ENCODE data around the gene PPARG.
A peak's percentile ranks its signal among the peaks of the same experiment; 100 is the strongest.

The PPARG gene

GRCh38 chr3:12400616-12401194 is 111.8 kb downstream of the PPARG start:
- H3K27ac ChIP-seq (ENCODE audit: poor library complexity, severe bottlenecking), result no peak overlapping the region
- peaks cover 4% of the 10 kb centered on the region for H3K4me1 ChIP-seq (ENCODE audit: insufficient read depth, poor library complexity, severe bottlenecking)
- no peaks in the 10 kb centered on the region for H3K9me3 ChIP-seq (ENCODE audit: severe bottlenecking)
- ATAC-seq (ENCODE audit: low read depth) (0 out of 3 replicates have a peak, but pooled peaks have one; percentile 56), DNase-seq (ENCODE audit: low spot score) (no peak)
- H3K4me3 ChIP-seq (ENCODE audit: severe bottlenecking), result no peak overlapping the region
- H3K27me3 ChIP-seq (ENCODE audit: insufficient read depth, poor library complexity, severe bottlenecking), result no peaks in the 10 kb centered on the region
- H3K36me3 ChIP-seq (ENCODE audit: low read depth), result no peaks in the 10 kb centered on the region
- TF ChIP-seq, protein P1, sequence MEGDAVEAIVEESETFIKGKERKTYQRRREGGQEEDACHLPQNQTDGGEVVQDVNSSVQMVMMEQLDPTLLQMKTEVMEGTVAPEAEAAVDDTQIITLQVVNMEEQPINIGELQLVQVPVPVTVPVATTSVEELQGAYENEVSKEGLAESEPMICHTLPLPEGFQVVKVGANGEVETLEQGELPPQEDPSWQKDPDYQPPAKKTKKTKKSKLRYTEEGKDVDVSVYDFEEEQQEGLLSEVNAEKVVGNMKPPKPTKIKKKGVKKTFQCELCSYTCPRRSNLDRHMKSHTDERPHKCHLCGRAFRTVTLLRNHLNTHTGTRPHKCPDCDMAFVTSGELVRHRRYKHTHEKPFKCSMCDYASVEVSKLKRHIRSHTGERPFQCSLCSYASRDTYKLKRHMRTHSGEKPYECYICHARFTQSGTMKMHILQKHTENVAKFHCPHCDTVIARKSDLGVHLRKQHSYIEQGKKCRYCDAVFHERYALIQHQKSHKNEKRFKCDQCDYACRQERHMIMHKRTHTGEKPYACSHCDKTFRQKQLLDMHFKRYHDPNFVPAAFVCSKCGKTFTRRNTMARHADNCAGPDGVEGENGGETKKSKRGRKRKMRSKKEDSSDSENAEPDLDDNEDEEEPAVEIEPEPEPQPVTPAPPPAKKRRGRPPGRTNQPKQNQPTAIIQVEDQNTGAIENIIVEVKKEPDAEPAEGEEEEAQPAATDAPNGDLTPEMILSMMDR (IDR thresholded peaks at IDR 0.05; ENCODE audit: poor library complexity, severe bottlenecking), result no peak

DNA sequence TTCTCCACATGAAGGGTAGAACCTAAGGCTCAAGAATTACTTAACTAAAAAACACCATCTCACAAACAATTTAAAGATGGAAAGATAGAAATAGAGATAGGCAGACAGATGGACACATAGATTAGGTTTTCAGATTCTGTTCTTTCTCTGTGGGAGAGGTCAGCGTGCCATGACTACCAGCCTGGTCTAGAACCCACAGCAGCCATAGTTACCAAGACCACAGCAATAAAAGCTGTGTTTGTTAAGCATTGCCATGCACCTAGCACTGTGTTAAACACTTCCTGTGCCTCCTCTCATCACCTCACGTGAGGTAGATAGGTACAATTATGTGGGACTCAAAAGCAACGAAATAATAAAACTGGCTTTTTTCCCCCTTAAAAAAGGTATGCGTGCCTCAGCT is 112.3 kb downstream of the PPARG start:
- ATAC-seq (ENCODE audit: low read depth), result no peak
- Histone ChIP-seq H3K4me1 (ENCODE audit: insufficient read depth, poor library complexity, severe bottlenecking) (peaks cover 5% of the 10 kb centered on the region), H3K27ac (ENCODE audit: poor library complexity, severe bottlenecking) (no peak overlapping the region)

GRCh38 chr3:12405432-12406272 is 116.8 kb downstream of the PPARG start:
- Histone ChIP-seq H3K9me3 (ENCODE audit: severe bottlenecking) (no peaks in the 10 kb centered on the region), H3K27me3 (ENCODE audit: insufficient read depth, poor library complexity, severe bottlenecking) (no peaks in the 10 kb centered on the region), H3K36me3 (ENCODE audit: low read depth) (no peaks in the 10 kb centered on the region), H3K27ac (ENCODE audit: poor library complexity, severe bottlenecking) (no peak overlapping the region), H3K4me1 (ENCODE audit: insufficient read depth, poor library complexity, severe bottlenecking) (peaks cover 5% of the 10 kb centered on the region), H3K4me3 (ENCODE audit: severe bottlenecking) (no peak overlapping the region)
- DNase-seq (ENCODE audit: low spot score), result no peak
- TF ChIP-seq, protein P1 (IDR thresholded peaks at IDR 0.05; ENCODE audit: poor library complexity, severe bottlenecking), result no peak
- ATAC-seq (ENCODE audit: low read depth), result peak; percentile 85

More for the DNA sequence above, 112.3 kb downstream of the PPARG start:
- DNase-seq (ENCODE audit: low spot score), result no peak
- no peaks in the 10 kb centered on the region for H3K9me3 ChIP-seq (ENCODE audit: severe bottlenecking)
- no peak overlapping the region for H3K4me3 ChIP-seq (ENCODE audit: severe bottlenecking)
- H3K36me3 ChIP-seq (ENCODE audit: low read depth), result no peaks in the 10 kb centered on the region
- no peaks in the 10 kb centered on the region for H3K27me3 ChIP-seq (ENCODE audit: insufficient read depth, poor library complexity, severe bottlenecking)
- TF ChIP-seq, protein P1 (IDR thresholded peaks at IDR 0.05; ENCODE audit: poor library complexity, severe bottlenecking), result no peak

DNA sequence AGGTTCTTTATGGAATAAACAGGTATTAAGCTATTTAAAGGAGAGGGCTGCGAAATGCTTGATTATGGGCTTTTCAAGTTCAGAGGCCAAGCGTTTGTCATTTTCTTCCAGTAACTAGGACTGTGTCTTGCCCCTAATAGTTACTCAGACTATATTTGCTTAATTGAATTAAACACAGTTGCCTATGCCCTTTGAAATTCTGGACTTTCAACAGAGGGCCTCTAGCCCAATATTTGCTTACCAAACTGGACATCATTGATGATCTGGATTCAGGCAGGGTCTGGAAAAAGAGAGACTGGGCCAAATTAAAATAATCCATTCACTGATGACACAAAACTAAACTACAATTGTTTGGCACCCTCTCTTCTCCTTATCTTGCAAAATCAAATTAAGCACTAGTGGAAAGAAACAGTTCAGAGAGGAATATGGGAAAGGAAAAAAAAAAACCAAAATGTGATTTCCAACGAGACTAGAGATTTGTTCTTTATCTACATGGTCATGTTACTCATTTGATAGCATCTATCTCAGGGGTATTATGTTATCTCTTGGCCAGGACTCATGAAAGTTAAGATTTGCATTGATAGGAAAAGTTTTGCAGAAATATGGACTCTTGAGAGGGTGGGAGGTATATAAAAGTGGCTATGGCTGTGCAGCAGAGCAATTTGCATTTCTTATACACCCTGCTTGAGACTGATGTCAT is 120.3 kb downstream of the PPARG start:
- Histone ChIP-seq H3K36me3 (ENCODE audit: low read depth) (no peaks in the 10 kb centered on the region), H3K9me3 (ENCODE audit: severe bottlenecking) (no peaks in the 10 kb centered on the region), H3K4me3 (ENCODE audit: severe bottlenecking) (no peak overlapping the region), H3K27me3 (ENCODE audit: insufficient read depth, poor library complexity, severe bottlenecking) (no peaks in the 10 kb centered on the region), H3K4me1 (ENCODE audit: insufficient read depth, poor library complexity, severe bottlenecking) (peaks cover 5% of the 10 kb centered on the region), H3K27ac (ENCODE audit: poor library complexity, severe bottlenecking) (no peak overlapping the region)
- ATAC-seq (ENCODE audit: low read depth), result no peak
- no peak for DNase-seq (ENCODE audit: low spot score)
- TF ChIP-seq, protein P1 (IDR thresholded peaks at IDR 0.05; ENCODE audit: poor library complexity, severe bottlenecking), result no peak

Data from RWPE2 (cell line).